HFF-Myc (cell line): ENCODE data around the gene CASKIN2.

Experiments used
- DNase-seq: peaks from one replicate; pipeline ENCODE4 v3.0.0-alpha.2; 2011; ENCODE audit warnings: low read depth; ENCODE audit errors: extremely low read depth
- H3K4me3 ChIP-seq: replicated peaks from 2 replicates; pipeline ENCODE4 v1.5.1; 2011; ENCODE audit warnings: low read depth, mild to moderate bottlenecking, control low read depth, low read length
- CTCF ChIP-seq: IDR thresholded peaks from 2 replicates; pipeline ENCODE4 v1.5.1; 2012; ENCODE audit warnings: mild to moderate bottlenecking, low read depth, low read length, control low read depth; ENCODE audit errors: missing control alignments

CASKIN2 gene

GRCh38 chr17:75488693-75489510, 26.4 kb downstream of the CASKIN2 start:
- no peak for DNase-seq
- TF ChIP-seq CTCF = no peak
- H3K4me3 ChIP-seq = no peak overlapping the region

- no peak overlapping the region for H3K4me3 ChIP-seq
- no peak for TF ChIP-seq CTCF
- no peak for DNase-seq
Observed at GRCh38 chr17:75487351-75488070, 27.8 kb downstream of the CASKIN2 start.

GRCh38 chr17:75486951-75487350, 28.4 kb downstream of the CASKIN2 start:
- no peak for TF ChIP-seq CTCF
- no peak overlapping the region for H3K4me3 ChIP-seq
- DNase-seq = no peak

- no peak overlapping the region for H3K4me3 ChIP-seq
- DNase-seq = no peak
- no peak for TF ChIP-seq CTCF
Observed at GRCh38 chr17:75486151-75486550, 29.2 kb downstream of the CASKIN2 start.

- no peak for TF ChIP-seq CTCF
- no peak overlapping the region for H3K4me3 ChIP-seq
- DNase-seq = no peak
Observed at GRCh38 chr17:75485688-75486087, 29.6 kb downstream of the CASKIN2 start.

GRCh38 chr17:75482098-75482942, 33.0 kb downstream of the CASKIN2 start:
- TF ChIP-seq CTCF = no peak
- DNase-seq = no peak
- no peak overlapping the region for H3K4me3 ChIP-seq
